ENCODE results near the gene HMGB4.

DNA sequence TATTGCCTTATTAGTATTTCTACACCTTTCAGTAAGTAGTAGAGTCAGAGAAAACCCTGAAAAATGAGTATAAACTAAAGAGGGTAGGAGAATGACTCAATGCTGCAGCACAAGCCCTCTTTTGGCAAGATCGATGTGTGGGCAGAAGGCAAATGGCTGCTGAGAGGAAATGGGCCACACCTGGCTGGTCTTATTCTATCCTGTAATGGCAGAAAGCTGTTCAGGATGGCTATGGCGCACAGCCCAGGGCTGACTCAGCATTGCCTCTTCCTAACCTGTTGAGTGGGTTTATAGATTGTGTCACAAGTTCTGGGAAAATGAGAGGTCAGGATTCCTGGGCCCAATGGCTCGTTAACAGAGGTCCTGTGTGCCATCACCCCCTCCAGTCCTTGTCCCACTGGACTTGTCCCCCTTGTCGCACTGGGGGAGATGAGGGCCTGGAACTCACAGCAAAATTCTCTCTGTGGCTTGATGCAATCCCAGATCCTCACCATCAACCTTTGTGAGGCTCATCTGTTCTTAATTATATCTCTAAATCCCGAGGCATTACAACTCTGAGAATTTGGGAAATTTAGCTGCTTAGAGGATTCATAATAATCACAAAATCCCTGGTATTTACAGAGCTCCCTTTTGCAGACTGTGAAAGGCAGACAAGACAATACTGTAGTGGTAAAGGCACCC is 13.2 kb downstream of the HMGB4 start:
- TF ChIP-seq, protein P1, sequence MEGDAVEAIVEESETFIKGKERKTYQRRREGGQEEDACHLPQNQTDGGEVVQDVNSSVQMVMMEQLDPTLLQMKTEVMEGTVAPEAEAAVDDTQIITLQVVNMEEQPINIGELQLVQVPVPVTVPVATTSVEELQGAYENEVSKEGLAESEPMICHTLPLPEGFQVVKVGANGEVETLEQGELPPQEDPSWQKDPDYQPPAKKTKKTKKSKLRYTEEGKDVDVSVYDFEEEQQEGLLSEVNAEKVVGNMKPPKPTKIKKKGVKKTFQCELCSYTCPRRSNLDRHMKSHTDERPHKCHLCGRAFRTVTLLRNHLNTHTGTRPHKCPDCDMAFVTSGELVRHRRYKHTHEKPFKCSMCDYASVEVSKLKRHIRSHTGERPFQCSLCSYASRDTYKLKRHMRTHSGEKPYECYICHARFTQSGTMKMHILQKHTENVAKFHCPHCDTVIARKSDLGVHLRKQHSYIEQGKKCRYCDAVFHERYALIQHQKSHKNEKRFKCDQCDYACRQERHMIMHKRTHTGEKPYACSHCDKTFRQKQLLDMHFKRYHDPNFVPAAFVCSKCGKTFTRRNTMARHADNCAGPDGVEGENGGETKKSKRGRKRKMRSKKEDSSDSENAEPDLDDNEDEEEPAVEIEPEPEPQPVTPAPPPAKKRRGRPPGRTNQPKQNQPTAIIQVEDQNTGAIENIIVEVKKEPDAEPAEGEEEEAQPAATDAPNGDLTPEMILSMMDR (conservative IDR thresholded peaks at IDR 0.05; ENCODE audit: low read depth, low read length): no peak
- TF ChIP-seq POLR2A (IDR thresholded peaks at IDR 0.05; ENCODE audit: low read depth, low read length) (no peak), RFX5 (IDR thresholded peaks at IDR 0.05; ENCODE audit: low read depth, low read length) (no peak), CHD1 (IDR thresholded peaks at IDR 0.05; ENCODE audit: low read depth, low read length) (no peak), NFE2L2 (IDR thresholded peaks at IDR 0.05; ENCODE audit: low read depth, low read length) (no peak), RAD21 (IDR thresholded peaks at IDR 0.05; ENCODE audit: low read length) (no peak)
